Measurements from ENCODE around the gene XPC.

Gene XPC

DNA sequence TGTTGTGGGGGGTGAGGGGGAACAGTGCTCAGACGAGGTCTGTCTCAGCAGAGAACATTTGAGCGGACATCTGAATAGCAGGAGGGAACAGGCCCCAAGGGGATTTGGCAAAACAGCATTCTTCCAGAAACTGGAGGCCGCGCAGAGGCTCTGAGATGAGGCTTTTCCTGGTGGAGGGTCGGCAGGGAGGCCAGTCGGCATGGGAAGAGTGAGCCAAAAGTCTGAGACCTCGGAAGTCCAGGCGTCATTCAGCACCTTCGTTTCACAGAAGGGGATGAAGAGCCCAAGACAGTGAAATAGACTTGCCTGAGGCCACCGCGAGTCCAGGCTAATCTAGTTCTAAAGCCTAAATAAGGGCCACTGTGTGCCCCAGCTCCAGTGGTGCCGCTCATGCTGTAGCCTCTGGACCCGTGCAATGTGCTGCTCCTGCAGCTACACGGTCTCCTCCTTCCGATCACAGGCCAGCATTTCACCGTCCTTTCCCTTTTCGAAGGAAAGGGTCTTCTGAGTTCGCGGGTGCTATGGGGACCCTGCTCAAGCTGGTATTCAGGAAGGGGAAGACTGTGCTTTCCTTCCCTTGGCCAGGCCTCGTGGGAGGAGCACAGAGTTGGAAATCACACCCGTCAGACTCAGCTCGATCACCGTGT, 24.6 kb upstream of the XPC start:
- TF ChIP-seq, protein P1, sequence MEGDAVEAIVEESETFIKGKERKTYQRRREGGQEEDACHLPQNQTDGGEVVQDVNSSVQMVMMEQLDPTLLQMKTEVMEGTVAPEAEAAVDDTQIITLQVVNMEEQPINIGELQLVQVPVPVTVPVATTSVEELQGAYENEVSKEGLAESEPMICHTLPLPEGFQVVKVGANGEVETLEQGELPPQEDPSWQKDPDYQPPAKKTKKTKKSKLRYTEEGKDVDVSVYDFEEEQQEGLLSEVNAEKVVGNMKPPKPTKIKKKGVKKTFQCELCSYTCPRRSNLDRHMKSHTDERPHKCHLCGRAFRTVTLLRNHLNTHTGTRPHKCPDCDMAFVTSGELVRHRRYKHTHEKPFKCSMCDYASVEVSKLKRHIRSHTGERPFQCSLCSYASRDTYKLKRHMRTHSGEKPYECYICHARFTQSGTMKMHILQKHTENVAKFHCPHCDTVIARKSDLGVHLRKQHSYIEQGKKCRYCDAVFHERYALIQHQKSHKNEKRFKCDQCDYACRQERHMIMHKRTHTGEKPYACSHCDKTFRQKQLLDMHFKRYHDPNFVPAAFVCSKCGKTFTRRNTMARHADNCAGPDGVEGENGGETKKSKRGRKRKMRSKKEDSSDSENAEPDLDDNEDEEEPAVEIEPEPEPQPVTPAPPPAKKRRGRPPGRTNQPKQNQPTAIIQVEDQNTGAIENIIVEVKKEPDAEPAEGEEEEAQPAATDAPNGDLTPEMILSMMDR (IDR thresholded peaks at IDR 0.05; ENCODE audit: poor library complexity, severe bottlenecking), result no peak
- H3K4me3 ChIP-seq (ENCODE audit: severe bottlenecking), result no peak overlapping the region

DNA sequence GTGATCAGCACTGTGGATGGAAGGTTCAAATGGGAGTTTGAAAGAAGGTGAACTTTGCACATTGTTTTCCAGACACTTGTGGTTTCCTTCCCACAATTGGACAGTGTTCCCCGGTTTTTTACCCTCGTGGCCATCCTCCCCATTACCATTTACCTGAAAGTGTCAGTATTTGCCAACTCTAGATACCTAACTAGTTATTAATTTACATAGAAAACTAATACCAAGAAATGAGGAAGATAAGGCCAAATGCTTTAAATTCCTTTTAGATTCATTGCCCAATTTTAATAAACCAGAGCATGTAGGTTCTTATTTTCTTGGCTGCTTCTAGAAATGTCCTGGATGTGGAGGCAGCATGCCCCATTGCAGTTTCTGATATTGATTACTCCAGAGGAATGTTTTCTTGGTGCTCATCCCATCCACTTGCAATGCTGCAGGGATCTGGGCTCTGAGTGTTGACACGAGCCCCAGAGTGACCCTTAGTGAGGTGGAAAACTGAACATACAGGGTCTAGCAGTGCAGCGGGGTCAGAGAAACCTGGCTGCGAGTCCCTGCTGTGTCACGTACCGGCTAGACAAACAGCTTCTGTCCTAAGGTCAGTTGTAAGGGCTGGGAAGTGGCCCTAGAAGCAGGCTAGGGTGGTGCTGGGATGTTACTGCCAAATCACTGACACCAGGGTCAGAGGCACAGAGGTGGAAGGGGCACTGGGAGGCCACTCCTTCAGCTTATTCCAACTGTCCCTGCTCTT, 23.7 kb upstream of the XPC start:
- Histone ChIP-seq H3K4me1 (ENCODE audit: insufficient read depth, poor library complexity, severe bottlenecking) (peaks cover 32% of the 10 kb centered on the region), H3K9me3 (ENCODE audit: severe bottlenecking) (no peaks in the 10 kb centered on the region), H3K36me3 (ENCODE audit: low read depth) (peaks cover 22% of the 10 kb centered on the region), H3K27me3 (ENCODE audit: insufficient read depth, poor library complexity, severe bottlenecking) (no peaks in the 10 kb centered on the region), H3K27ac (ENCODE audit: poor library complexity, severe bottlenecking) (no peak overlapping the region), H3K4me3 (ENCODE audit: severe bottlenecking) (no peak overlapping the region)
- ATAC-seq (ENCODE audit: low read depth), result no peak
- DNase-seq (ENCODE audit: low spot score), result no peak
- TF ChIP-seq, protein P1 (IDR thresholded peaks at IDR 0.05; ENCODE audit: poor library complexity, severe bottlenecking), result no peak

More for the DNA sequence above, 24.6 kb upstream of the XPC start:
- peaks cover 32% of the 10 kb centered on the region for H3K4me1 ChIP-seq (ENCODE audit: insufficient read depth, poor library complexity, severe bottlenecking)
- no peak for DNase-seq (ENCODE audit: low spot score)
- no peak overlapping the region for H3K27ac ChIP-seq (ENCODE audit: poor library complexity, severe bottlenecking)
- H3K9me3 ChIP-seq (ENCODE audit: severe bottlenecking), result no peaks in the 10 kb centered on the region
- ATAC-seq (ENCODE audit: low read depth), result no peak
- H3K36me3 ChIP-seq (ENCODE audit: low read depth), result peaks cover 14% of the 10 kb centered on the region
- no peaks in the 10 kb centered on the region for H3K27me3 ChIP-seq (ENCODE audit: insufficient read depth, poor library complexity, severe bottlenecking)

DNA sequence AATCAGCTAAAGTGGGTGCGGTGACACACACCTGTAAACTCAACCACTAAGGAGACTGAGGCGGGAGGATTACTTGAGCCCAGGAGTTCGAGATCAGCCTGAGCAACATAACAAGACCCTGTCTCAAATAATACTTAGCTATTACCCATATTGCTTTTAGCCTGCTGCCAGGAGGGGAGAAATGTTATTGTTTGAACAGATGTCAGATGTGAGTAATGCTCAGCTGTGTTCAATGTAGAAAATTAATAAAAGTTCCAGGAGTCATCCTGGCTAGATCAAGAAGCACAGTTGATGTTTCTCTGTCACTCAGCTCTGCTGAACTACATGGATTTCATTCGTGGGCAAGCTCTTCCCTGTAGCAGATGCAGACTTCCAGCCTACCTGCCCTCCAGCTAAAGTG, 22.4 kb upstream of the XPC start:
- DNase-seq (ENCODE audit: low spot score) (no peak), ATAC-seq (ENCODE audit: low read depth) (no peak)
- Histone ChIP-seq H3K27ac (ENCODE audit: poor library complexity, severe bottlenecking) (no peak overlapping the region), H3K27me3 (ENCODE audit: insufficient read depth, poor library complexity, severe bottlenecking) (no peaks in the 10 kb centered on the region), H3K9me3 (ENCODE audit: severe bottlenecking) (no peaks in the 10 kb centered on the region), H3K36me3 (ENCODE audit: low read depth) (peaks cover 33% of the 10 kb centered on the region), H3K4me1 (ENCODE audit: insufficient read depth, poor library complexity, severe bottlenecking) (peaks cover 32% of the 10 kb centered on the region), H3K4me3 (ENCODE audit: severe bottlenecking) (no peak overlapping the region)
- TF ChIP-seq, protein P1 (IDR thresholded peaks at IDR 0.05; ENCODE audit: poor library complexity, severe bottlenecking), result no peak

DNA sequence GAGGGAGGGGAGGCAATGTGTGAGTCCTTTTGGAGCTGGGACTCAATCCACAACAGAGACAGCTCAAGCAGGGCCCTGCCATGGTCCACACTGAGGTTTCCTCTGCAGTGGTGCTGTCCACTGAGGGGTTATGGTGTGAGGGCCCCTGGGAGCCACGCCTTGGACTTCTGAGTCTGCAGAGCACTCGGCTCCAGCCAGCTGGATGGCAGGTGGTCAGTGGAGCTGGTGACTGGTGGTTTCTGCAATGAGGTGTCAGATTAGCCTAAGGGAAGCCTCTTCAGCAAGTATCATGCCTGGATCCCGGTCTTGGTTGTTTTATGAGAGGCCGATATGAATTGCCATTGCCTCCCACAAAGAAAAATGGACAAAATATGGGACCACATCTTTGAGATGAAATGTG, 21.9 kb upstream of the XPC start:
- DNase-seq (ENCODE audit: low spot score) (no peak), ATAC-seq (ENCODE audit: low read depth) (no peak)
- no peak overlapping the region for H3K4me3 ChIP-seq (ENCODE audit: severe bottlenecking)
- peak overlapping the region; percentile 47 for H3K27ac ChIP-seq (ENCODE audit: poor library complexity, severe bottlenecking)
- no peaks in the 10 kb centered on the region for H3K9me3 ChIP-seq (ENCODE audit: severe bottlenecking)
- peaks cover 32% of the 10 kb centered on the region for H3K4me1 ChIP-seq (ENCODE audit: insufficient read depth, poor library complexity, severe bottlenecking)
- TF ChIP-seq, protein P1 (IDR thresholded peaks at IDR 0.05; ENCODE audit: poor library complexity, severe bottlenecking), result no peak
- no peaks in the 10 kb centered on the region for H3K27me3 ChIP-seq (ENCODE audit: insufficient read depth, poor library complexity, severe bottlenecking)
- peaks cover 33% of the 10 kb centered on the region for H3K36me3 ChIP-seq (ENCODE audit: low read depth)

DNA sequence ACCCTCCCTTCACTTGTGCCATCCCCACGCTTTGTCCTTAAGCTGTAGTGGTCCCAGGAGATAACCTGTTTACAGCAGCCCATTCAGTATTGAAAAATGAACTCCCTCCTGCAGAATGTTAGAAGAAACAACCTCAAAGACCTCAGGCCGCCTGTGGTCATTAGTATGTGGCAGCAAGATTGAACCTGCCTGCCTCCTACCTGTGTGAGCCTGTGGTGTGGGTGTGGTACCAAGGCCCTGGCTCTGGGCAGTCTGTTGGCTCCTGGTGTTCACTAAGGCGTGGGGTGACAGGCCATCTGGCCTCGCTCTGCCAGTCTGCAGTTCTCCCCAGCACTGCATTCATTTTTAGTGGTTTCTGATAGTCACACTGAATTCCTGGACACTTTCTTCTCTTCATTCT, 21.2 kb upstream of the XPC start:
- no peak for DNase-seq (ENCODE audit: low spot score)
- Histone ChIP-seq H3K4me3 (ENCODE audit: severe bottlenecking) (no peak overlapping the region), H3K4me1 (ENCODE audit: insufficient read depth, poor library complexity, severe bottlenecking) (peaks cover 32% of the 10 kb centered on the region), H3K36me3 (ENCODE audit: low read depth) (peaks cover 33% of the 10 kb centered on the region), H3K27me3 (ENCODE audit: insufficient read depth, poor library complexity, severe bottlenecking) (no peaks in the 10 kb centered on the region), H3K9me3 (ENCODE audit: severe bottlenecking) (no peaks in the 10 kb centered on the region), H3K27ac (ENCODE audit: poor library complexity, severe bottlenecking) (peak overlapping the region; percentile 47)
- ATAC-seq (ENCODE audit: low read depth), result peak; percentile 89
- TF ChIP-seq, protein P1 (IDR thresholded peaks at IDR 0.05; ENCODE audit: poor library complexity, severe bottlenecking), result no peak
